ENCODE data around the gene SORBS1. TPM values are rescaled to one million over a fixed set of nuclear protein-coding genes. Genes with fewer than 3 reads are reported as not detected.
A peak's percentile ranks its signal among the peaks of the same experiment; 100 is the strongest.

SORBS1 gene
- total and polyA plus RNA-seq, 2 of the 13 experiments (the other 11 are each of a cell fraction or from before 2014, with no cell fraction given) = 16.8 to 39.8 TPM

- TF ChIP-seq AKNA (CRISPR knock-in tag; IDR thresholded peaks at IDR 0.05; ENCODE audit: borderline replicate concordance) (no peak), TAF15 (IDR thresholded peaks at IDR 0.05; ENCODE audit: low read depth, low read length, poor library complexity, severe bottlenecking) (no peak), TBX3 (IDR thresholded peaks at IDR 0.05; ENCODE audit: borderline replicate concordance) (peak; percentile 12; the same call in 1 of the 2 replicates), MED13 (CRISPR knock-in tag; IDR thresholded peaks at IDR 0.05) (peak; percentile 72), TMF1 (CRISPR knock-in tag; IDR thresholded peaks at IDR 0.05; ENCODE audit: low read depth) (no peak), ZNF503 (CRISPR knock-in tag; IDR thresholded peaks at IDR 0.05) (peak; percentile 60; the same call in 1 of the 2 replicates), GATAD2A (CRISPR knock-in tag; IDR thresholded peaks at IDR 0.05) (peak; percentile 91), ZKSCAN1 (IDR thresholded peaks at IDR 0.05; ENCODE audit: low read length) (no peak), ELF3 (CRISPR knock-in tag; IDR thresholded peaks at IDR 0.05) (peak; percentile 59; the same call in 1 of the 2 replicates), HOXA5 (CRISPR knock-in tag; IDR thresholded peaks at IDR 0.05) (no peak), PBX2 (CRISPR knock-in tag; IDR thresholded peaks at IDR 0.05) (no peak), SPEN (CRISPR knock-in tag; IDR thresholded peaks at IDR 0.05; ENCODE audit: low read depth) (no peak), SCMH1 (CRISPR knock-in tag; IDR thresholded peaks at IDR 0.05; ENCODE audit: borderline replicate concordance) (no peak), AKAP8 (CRISPR knock-in tag; IDR thresholded peaks at IDR 0.05) (no peak), ZNF343 (CRISPR knock-in tag; IDR thresholded peaks at IDR 0.05) (no peak), RFXANK (CRISPR knock-in tag; IDR thresholded peaks at IDR 0.05) (0 out of 2 replicates have a peak, but pooled peaks have one; percentile 40), ZNF382 (CRISPR knock-in tag; IDR thresholded peaks at IDR 0.05; ENCODE audit: borderline replicate concordance) (no peak), NCOA2 (CRISPR knock-in tag; IDR thresholded peaks at IDR 0.05) (peak; percentile 79), ZNF256 (CRISPR knock-in tag; conservative IDR thresholded peaks at IDR 0.05) (no peak), ZNF816 (CRISPR knock-in tag; IDR thresholded peaks at IDR 0.05; ENCODE audit: borderline replicate concordance) (no peak), HNF4G (IDR thresholded peaks at IDR 0.05; ENCODE audit: borderline replicate concordance, low read depth, low read length) (peak; percentile 91), HNF4G (CRISPR knock-in tag; IDR thresholded peaks at IDR 0.05; ENCODE audit: borderline replicate concordance, low read depth) (no peak), ZNF335 (CRISPR knock-in tag; IDR thresholded peaks at IDR 0.05) (no peak), SP5 (CRISPR knock-in tag; IDR thresholded peaks at IDR 0.05; ENCODE audit: borderline replicate concordance, low read depth) (no peak), ZNF670 (CRISPR knock-in tag; IDR thresholded peaks at IDR 0.05; ENCODE audit: borderline replicate concordance) (no peak)
Measured at GRCh38 chr10:95539560-95540284, 21.4 kb downstream of the SORBS1 start (continued).
